Muscle layer of colon (tissue), 2 donors: Measurements from ENCODE around the gene SOAT2.

ENCODE experiments used
- H3K27ac ChIP-seq: one replicate; pipeline ENCODE4 v1.7.0; 2013; ENCODE audit warnings: low read depth, mild to moderate bottlenecking, low read length, moderate library complexity
- H3K27me3 ChIP-seq, 2 donors: one replicate each; pipeline ENCODE4 v1.7.0; 2013; ENCODE audit warnings: low read length in 2 of 2, mild to moderate bottlenecking in 2 of 2; ENCODE audit not compliant: insufficient read depth in 2 of 2, control insufficient read depth in 1 of 2
- H3K36me3 ChIP-seq: one replicate; pipeline ENCODE4 v1.7.0; 2013; ENCODE audit warnings: mild to moderate bottlenecking, low read length; ENCODE audit not compliant: insufficient read depth
- H3K4me1 ChIP-seq: one replicate; pipeline ENCODE4 v1.7.0; 2013; ENCODE audit warnings: mild to moderate bottlenecking, low read length; ENCODE audit not compliant: insufficient read depth
- H3K4me3 ChIP-seq, 2 donors: one replicate each; pipeline ENCODE4 v1.7.0; 2013; ENCODE audit warnings: low read length in 2 of 2, low read depth in 1 of 2, mild to moderate bottlenecking in 1 of 2, moderate library complexity in 1 of 2
- H3K9ac ChIP-seq: one replicate; pipeline ENCODE4 v1.7.0; 2013; ENCODE audit warnings: low read length
- H3K9me3 ChIP-seq: one replicate; pipeline ENCODE4 v1.7.0; 2013; ENCODE audit warnings: mild to moderate bottlenecking, low read length
- donor health status: abdominal sarcoma.
- donor health status: Adenocarcinoma of cecum.

Gene SOAT2

DNA sequence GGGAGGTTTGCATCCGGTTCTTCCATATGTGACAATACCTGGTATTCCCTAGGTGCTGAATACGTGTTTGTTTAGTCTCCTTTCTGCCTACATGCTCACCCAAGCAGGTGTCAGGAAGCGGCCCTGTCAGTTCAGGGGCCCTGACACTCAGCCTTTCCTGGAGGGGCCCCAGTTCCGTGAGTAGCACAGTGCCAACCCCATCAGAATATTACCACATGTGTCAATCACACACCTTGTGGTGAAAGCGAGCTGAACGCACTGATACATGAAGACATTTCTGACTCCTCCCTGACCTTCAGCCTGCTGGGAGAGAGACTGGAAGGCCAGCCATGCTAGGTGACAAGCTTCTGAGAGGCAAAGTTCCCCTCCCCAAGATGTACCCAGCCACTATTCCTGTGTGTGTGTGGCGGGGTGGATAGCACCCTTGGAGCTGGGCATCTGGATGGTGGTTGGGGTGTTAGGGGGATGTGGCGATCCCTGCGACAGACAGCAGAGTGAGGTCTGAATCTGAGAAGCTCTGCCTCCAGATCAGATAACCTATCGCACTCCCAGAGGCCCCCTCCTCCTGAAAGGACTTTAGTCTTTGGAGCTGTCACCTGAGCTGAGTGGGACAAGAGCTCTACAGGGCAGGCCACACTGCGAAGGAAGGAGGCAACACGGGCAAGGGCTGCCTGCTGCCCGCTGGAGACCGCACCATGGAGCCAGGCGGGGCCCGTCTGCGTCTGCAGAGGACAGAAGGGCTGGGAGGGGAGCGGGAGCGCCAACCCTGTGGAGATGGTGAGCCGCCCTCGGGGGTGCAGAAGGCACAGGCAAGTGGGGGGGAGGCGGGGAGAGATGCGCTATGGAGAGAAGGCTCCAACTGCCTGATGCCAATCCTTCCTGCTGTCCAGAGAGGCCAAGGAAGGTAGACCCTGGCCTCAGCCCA lies at the start of gene SOAT2:
SOAT2 (plus strand) TSS at position 604 of the 925 bp plus-strand sequence; CDS start at position 696, 92 bp downstream.
- no peak within 1 kb of the TSS for H3K27ac ChIP-seq
- peaks cover 7% of the 10 kb centered on the region for H3K4me1 ChIP-seq
- H3K27me3 ChIP-seq, result no peaks in the 10 kb centered on the region
- H3K9me3 ChIP-seq, result no peaks in the 10 kb centered on the region
- H3K9ac ChIP-seq, result no peak within 1 kb of the TSS
- no peaks in the 10 kb centered on the region for H3K36me3 ChIP-seq
- H3K4me3 ChIP-seq, result no peak within 1 kb of the TSS

DNA sequence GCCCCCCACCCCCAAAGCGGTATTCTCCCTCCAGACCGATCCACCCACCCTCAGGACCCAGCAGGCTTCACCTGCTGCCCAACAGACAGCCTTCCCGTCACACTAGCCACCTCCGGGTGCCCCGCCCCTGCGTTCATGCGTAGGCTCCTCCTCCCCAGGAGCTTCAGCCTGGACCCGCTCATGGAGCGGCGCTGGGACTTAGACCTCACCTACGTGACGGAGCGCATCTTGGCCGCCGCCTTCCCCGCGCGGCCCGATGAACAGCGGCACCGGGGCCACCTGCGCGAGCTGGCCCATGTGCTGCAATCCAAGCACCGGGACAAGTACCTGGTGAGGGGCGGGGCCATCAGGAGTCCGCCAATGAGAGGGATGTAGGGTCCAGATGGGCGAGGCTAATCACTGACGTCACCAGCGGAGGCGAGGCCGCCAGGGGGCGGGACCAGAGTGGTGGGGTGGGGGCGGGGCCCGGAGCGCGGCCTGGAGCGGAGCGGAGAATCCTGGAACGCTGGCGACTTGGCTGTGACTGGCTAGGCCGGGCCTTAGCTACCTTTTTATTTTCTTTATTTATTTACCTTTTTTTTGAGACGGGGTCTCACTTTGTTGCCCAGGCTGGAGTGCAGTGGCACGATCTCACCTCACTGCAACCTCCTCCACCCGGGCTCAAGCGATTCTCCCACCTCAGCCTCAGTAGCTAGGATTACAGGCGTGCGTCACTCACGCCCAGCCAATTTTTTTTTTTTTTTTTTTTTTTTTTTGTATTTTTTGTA lies 49.0 kb upstream of the SOAT2 start:
- Histone ChIP-seq H3K27me3 (no peaks in the 10 kb centered on the region), H3K27ac (peak overlapping the region; percentile 88), H3K4me3 (peak overlapping the region; percentile 55 to 70), H3K9me3 (no peaks in the 10 kb centered on the region), H3K9ac (peak overlapping the region; percentile 38), H3K4me1 (peaks cover 52% of the 10 kb centered on the region), H3K36me3 (peaks cover 16% of the 10 kb centered on the region)

GRCh38 chr12:53055471-53056266 lies 47.6 kb upstream of the SOAT2 start:
- no peaks in the 10 kb centered on the region for H3K9me3 ChIP-seq
- peaks cover 16% of the 10 kb centered on the region for H3K36me3 ChIP-seq
- no peak overlapping the region for H3K4me3 ChIP-seq
- H3K27me3 ChIP-seq, result no peaks in the 10 kb centered on the region
- no peak overlapping the region for H3K27ac ChIP-seq
- no peak overlapping the region for H3K9ac ChIP-seq
- H3K4me1 ChIP-seq, result peaks cover 40% of the 10 kb centered on the region

GRCh38 chr12:53056296-53056695 lies 47.0 kb upstream of the SOAT2 start:
- Histone ChIP-seq H3K4me1 (peaks cover 40% of the 10 kb centered on the region), H3K27me3 (no peaks in the 10 kb centered on the region), H3K36me3 (peaks cover 16% of the 10 kb centered on the region), H3K27ac (no peak overlapping the region), H3K9me3 (no peaks in the 10 kb centered on the region), H3K4me3 (no peak overlapping the region), H3K9ac (no peak overlapping the region)

- Histone ChIP-seq H3K9ac (no peak overlapping the region), H3K4me3 (no peak overlapping the region), H3K27me3 (no peaks in the 10 kb centered on the region), H3K9me3 (no peaks in the 10 kb centered on the region), H3K4me1 (peaks cover 40% of the 10 kb centered on the region), H3K36me3 (peaks cover 16% of the 10 kb centered on the region), H3K27ac (no peak overlapping the region)
Measured at GRCh38 chr12:53056901-53057300, 46.4 kb upstream of the SOAT2 start.

DNA sequence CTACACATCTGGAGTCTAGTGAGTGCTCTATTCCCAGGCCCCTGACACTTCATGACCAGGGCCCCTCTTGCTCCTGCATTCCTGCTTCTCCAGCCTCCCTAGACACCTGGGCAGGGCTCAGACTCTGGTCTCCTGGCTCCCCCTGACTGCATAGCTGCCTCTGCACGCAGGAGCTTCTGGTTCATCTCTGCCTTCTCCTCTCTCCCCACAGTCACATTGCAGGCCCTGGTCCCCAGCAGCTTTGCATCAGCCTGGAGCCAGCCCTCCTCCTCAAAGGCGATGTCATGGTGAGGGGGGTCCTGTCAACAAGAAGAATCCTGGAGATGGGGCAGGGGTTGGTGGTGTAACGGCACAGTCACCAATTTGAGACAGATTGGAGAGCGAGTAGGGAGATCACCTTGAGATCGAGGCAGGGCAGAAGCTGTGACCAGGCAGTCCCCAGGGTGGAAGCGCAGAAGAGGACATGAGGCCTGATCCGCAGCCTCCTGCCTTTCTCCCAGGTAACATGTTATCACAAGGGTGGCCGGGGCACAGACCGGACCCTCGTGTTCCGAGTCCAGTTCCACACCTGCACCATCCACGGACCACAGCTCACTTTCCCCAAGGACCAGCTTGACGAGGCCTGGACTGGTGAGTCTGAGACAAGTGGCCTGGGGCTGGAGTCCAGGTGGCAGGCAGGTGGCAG lies 45.3 kb upstream of the SOAT2 start:
- Histone ChIP-seq H3K27ac (no peak overlapping the region), H3K9me3 (no peaks in the 10 kb centered on the region), H3K4me3 (no peak overlapping the region), H3K27me3 (no peaks in the 10 kb centered on the region), H3K9ac (no peak overlapping the region), H3K36me3 (peaks cover 23% of the 10 kb centered on the region), H3K4me1 (peaks cover 40% of the 10 kb centered on the region)

DNA sequence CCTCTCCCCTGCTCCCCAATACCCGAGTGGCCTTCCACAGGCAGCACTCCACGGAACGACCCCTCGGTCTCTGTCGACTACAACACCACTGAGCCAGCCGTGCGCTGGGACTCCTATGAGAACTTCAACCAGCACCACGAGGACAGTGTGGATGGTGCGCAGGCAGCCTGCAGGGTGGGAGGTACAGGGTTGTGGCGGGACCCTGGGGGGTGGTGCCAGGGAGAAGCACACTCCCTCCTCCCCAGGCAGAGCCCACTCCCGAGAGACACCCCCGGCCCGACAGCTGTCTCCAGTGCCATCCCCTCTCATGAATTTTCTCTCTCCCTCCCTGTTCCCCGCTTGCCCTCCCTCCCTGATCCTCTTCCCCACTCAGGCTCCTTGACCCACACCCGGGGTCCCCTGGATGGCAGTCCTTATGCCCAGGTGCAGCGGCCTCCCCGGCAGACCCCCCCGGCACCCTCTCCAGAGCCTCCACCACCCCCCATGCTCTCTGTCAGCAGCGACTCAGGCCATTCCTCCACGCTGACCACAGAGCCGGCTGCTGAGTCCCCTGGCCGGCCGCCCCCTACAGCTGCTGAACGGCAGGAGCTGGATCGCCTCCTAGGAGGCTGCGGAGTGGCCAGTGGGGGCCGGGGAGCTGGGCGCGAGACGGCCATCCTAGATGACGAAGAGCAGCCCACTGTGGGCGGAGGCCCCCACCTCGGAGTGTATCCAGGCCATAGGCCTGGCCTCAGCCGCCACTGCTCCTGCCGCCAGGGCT lies 44.4 kb upstream of the SOAT2 start:
- Histone ChIP-seq H3K27ac (no peak overlapping the region), H3K4me1 (peaks cover 39% of the 10 kb centered on the region), H3K9ac (no peak overlapping the region), H3K4me3 (no peak overlapping the region), H3K36me3 (peaks cover 22% of the 10 kb centered on the region), H3K27me3 (no peaks in the 10 kb centered on the region), H3K9me3 (no peaks in the 10 kb centered on the region)

GRCh38 chr12:53059434-53060063 lies 43.7 kb upstream of the SOAT2 start:
- no peak overlapping the region for H3K4me3 ChIP-seq
- no peak overlapping the region for H3K9ac ChIP-seq
- H3K27me3 ChIP-seq, result no peaks in the 10 kb centered on the region
- H3K9me3 ChIP-seq, result no peaks in the 10 kb centered on the region
- no peak overlapping the region for H3K27ac ChIP-seq
- H3K4me1 ChIP-seq, result peaks cover 39% of the 10 kb centered on the region
- H3K36me3 ChIP-seq, result peaks cover 26% of the 10 kb centered on the region

GRCh38 chr12:53060064-53060720 lies 43.1 kb upstream of the SOAT2 start:
- H3K27me3 ChIP-seq, result no peaks in the 10 kb centered on the region
- H3K4me3 ChIP-seq, result no peak overlapping the region
- peaks cover 32% of the 10 kb centered on the region for H3K36me3 ChIP-seq
- no peaks in the 10 kb centered on the region for H3K9me3 ChIP-seq
- no peak overlapping the region for H3K9ac ChIP-seq
- H3K27ac ChIP-seq, result no peak overlapping the region
- peaks cover 34% of the 10 kb centered on the region for H3K4me1 ChIP-seq
